Measurements from ENCODE around the gene TBC1D4.

Gene TBC1D4

GRCh38 chr13:75474956-75475355, 7.0 kb downstream of the TBC1D4 start:
- no peak for DNase-seq (ENCODE audit: extremely low read depth, low read depth)

GRCh38 chr13:75473468-75473867, 8.5 kb downstream of the TBC1D4 start:
- DNase-seq (ENCODE audit: extremely low read depth, low read depth): no peak
- no peak for TF ChIP-seq CTCF (IDR thresholded peaks at IDR 0.05; ENCODE audit: low read depth, low read length)

More at GRCh38 chr13:75474956-75475355, 7.0 kb downstream of the TBC1D4 start:
- no peak for TF ChIP-seq CTCF (IDR thresholded peaks at IDR 0.05; ENCODE audit: low read depth, low read length)

- no peak for DNase-seq (ENCODE audit: extremely low read depth, low read depth)
- TF ChIP-seq CTCF (IDR thresholded peaks at IDR 0.05; ENCODE audit: low read depth, low read length): no peak
Measured at GRCh38 chr13:75470676-75471075, 11.3 kb downstream of the TBC1D4 start.

GRCh38 chr13:75469047-75469446, 12.9 kb downstream of the TBC1D4 start:
- no peak for DNase-seq (ENCODE audit: extremely low read depth, low read depth)
- no peak for TF ChIP-seq CTCF (IDR thresholded peaks at IDR 0.05; ENCODE audit: low read depth, low read length)

GRCh38 chr13:75468602-75469001, 13.4 kb downstream of the TBC1D4 start:
- no peak for DNase-seq (ENCODE audit: extremely low read depth, low read depth)
- TF ChIP-seq CTCF (IDR thresholded peaks at IDR 0.05; ENCODE audit: low read depth, low read length): no peak

- no peak for TF ChIP-seq CTCF (IDR thresholded peaks at IDR 0.05; ENCODE audit: low read depth, low read length)
- DNase-seq (ENCODE audit: extremely low read depth, low read depth): no peak
Measured at GRCh38 chr13:75468098-75468497, 13.9 kb downstream of the TBC1D4 start.

GRCh38 chr13:75467040-75467728, 14.8 kb downstream of the TBC1D4 start:
- no peak for TF ChIP-seq CTCF (IDR thresholded peaks at IDR 0.05; ENCODE audit: low read depth, low read length)
- no peak for DNase-seq (ENCODE audit: extremely low read depth, low read depth)

Measured in AG09319 (cell line).